Coronary artery (tissue), 2 donors: ENCODE data around the gene C2CD5.

ENCODE experiments used
- DNase-seq: peaks from one replicate; pipeline ENCODE4 v3.0.0-alpha.2; 2017; ENCODE audit warnings: low spot score
- H3K27ac ChIP-seq, 2 donors: fragments of 200-600 bp; sonication (generic); one replicate each; pipeline ENCODE4 v1.5.1; 2016 to 2019
- H3K4me3 ChIP-seq: fragments of 200-600 bp; sonication (generic); 2 replicates; pipeline ENCODE4 v1.5.1; 2016; ENCODE audit warnings: mild to moderate bottlenecking, moderate library complexity
- CTCF ChIP-seq: fragments of 200-600 bp; sonication (generic); IDR thresholded peaks from one replicate; pipeline ENCODE4 v1.5.1; 2019; ENCODE audit warnings: antibody characterized with exemption

Gene C2CD5

GRCh38 chr12:22480016-22480415 lies 64.3 kb downstream of the C2CD5 start:
- no peak for TF ChIP-seq CTCF
- no peak overlapping the region for H3K4me3 ChIP-seq
- H3K27ac ChIP-seq, result no peak overlapping the region
- no peak for DNase-seq

- no peak for DNase-seq
- H3K4me3 ChIP-seq, result no peak overlapping the region
- no peak for TF ChIP-seq CTCF
- no peak overlapping the region for H3K27ac ChIP-seq
Observed at GRCh38 chr12:22477894-22478287, 66.5 kb downstream of the C2CD5 start.

GRCh38 chr12:22477166-22477893 lies 67.0 kb downstream of the C2CD5 start:
- TF ChIP-seq CTCF, result no peak
- Histone ChIP-seq H3K27ac (no peak overlapping the region), H3K4me3 (no peak overlapping the region)
- DNase-seq, result no peak

- TF ChIP-seq CTCF, result no peak
- Histone ChIP-seq H3K4me3 (no peak overlapping the region), H3K27ac (no peak overlapping the region)
- DNase-seq, result no peak
Observed at GRCh38 chr12:22476133-22476532, 68.2 kb downstream of the C2CD5 start.

- TF ChIP-seq CTCF, result no peak
- Histone ChIP-seq H3K27ac (no peak overlapping the region), H3K4me3 (no peak overlapping the region)
- DNase-seq, result no peak
Observed at GRCh38 chr12:22474970-22475720, 69.2 kb downstream of the C2CD5 start.

- Histone ChIP-seq H3K27ac (no peak overlapping the region), H3K4me3 (no peak overlapping the region)
- DNase-seq, result no peak
- no peak for TF ChIP-seq CTCF
Observed at GRCh38 chr12:22473212-22473611, 71.1 kb downstream of the C2CD5 start.

GRCh38 chr12:22467190-22467589 lies 77.2 kb downstream of the C2CD5 start:
- H3K4me3 ChIP-seq, result no peak overlapping the region
- H3K27ac ChIP-seq, result no peak overlapping the region
- DNase-seq, result no peak
- no peak for TF ChIP-seq CTCF
